ENCODE data around the gene WDFY4.
A peak's percentile ranks its signal among the peaks of the same experiment; 100 is the strongest.

WDFY4 gene

DNA sequence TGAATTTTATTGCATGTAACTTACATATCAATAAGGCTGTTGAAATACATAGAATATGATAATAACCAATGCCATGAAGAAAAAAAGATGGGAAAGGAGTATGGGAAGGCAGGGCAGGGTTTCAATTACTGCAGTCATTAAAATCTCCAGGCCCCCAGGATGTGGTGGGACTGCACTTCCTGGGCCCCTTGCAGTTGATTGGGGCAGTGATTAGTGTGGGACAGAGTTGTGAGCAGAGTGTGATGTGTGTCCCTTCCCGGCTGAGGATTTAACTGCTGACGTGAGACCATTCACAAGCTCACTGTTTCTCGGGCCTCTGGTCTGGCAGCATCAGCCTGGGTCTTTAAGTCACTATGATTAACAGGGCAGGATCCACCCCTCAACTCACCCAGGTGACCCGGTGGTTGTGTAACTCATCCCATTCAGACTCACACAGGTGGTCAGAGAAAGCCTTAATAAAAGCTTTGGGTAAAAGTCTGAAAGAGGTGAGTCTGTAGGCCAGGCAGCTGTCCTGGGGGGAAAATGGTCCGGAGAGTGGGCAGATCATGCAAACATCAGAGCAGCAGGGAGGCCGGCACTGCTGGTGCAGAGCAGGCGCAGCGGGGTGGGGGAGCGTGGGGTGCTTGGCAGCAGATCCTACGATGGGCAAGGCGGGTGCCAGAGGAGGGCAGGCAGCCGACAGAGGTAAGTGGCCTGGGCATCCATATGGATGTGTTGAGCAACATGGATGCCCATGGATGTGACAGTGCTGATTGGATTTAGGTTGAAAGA is 36.3 kb upstream of the WDFY4 start:
- intact Hi-C loops (cut with micrococcal nuclease): no loop called here
- Mint-ChIP-seq H3K36me3 (ENCODE audit: low read depth) (peaks cover 29% of the 10 kb centered on the region), H3K27ac (no peak overlapping the region), H3K9me3 (no peaks in the 10 kb centered on the region), H3K27me3 (peaks cover 30% of the 10 kb centered on the region), H3K4me3 (no peak overlapping the region), H3K4me1 (ENCODE audit: low read depth) (peaks cover 43% of the 10 kb centered on the region)

DNA sequence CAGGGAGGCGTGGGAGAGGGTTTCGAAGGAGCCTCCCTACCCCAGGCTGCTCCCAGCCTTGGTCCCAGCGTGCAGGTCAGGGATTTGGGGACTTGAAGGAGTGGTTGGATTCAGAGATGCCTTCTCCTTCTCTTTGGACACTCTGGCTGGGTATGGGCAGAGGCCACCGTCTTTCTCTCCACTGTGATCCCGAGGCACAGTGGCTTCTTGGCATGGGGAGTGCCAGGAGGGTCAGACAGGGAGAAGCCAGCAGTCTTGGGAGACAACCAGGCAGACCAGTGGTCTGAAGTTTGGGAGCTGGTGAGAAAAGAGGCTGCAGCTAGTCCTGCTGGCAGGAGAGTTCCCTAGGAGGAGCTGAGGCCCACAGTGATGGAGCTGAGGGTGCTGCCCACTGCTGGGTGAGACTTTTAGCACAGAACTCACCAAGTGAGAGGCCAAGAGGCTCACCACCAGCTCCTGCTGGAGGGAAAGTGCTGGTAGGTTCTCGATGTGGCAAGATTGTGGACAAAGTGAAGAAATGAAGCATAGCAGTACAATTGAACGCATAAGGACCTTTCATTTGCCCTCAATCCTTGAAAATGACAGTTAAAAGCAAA is 35.2 kb upstream of the WDFY4 start:
- H3K36me3 Mint-ChIP-seq (ENCODE audit: low read depth): peaks cover 29% of the 10 kb centered on the region

GRCh38 chr10:48651293-48651692 is 33.4 kb upstream of the WDFY4 start:
- intact Hi-C loops (cut with micrococcal nuclease): loop anchor here (10.0 kb wide), 1 partner anchor 206 kb away; no protein-coding TSS in a partner anchor
- H3K27ac Mint-ChIP-seq: peak overlapping the region; percentile 66

More for the DNA sequence above, 35.2 kb upstream of the WDFY4 start:
- intact Hi-C loops (cut with micrococcal nuclease): no loop called here
- Mint-ChIP-seq H3K27me3 (peaks cover 35% of the 10 kb centered on the region), H3K4me3 (no peak overlapping the region), H3K9me3 (no peaks in the 10 kb centered on the region), H3K4me1 (ENCODE audit: low read depth) (peaks cover 52% of the 10 kb centered on the region), H3K27ac (peak overlapping the region; percentile 59)

DNA sequence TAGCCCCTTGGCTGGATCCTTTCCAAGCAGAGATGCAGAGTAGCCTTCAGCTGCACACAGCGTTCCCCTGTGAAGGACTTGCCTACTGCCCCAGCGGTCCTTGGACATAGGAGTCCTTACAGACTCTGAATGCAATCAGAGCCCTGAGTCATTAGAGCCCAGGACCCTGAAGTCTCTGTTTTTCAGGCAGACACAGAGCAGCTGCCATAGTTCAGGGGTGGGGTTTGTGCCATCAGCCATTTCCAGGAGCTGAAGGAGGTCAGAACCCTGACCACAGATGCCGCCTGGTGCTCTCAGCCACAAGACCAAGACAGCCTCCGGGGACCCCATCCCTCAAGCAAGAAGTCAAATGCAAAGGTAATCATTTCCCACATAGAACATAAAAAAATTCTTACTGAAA is 32.8 kb upstream of the WDFY4 start:
- H3K27ac Mint-ChIP-seq: peak overlapping the region; percentile 66
- H3K36me3 Mint-ChIP-seq (ENCODE audit: low read depth): peaks cover 29% of the 10 kb centered on the region
- H3K4me3 Mint-ChIP-seq: peak overlapping the region; percentile 72
- H3K27me3 Mint-ChIP-seq: peaks cover 47% of the 10 kb centered on the region
- intact Hi-C loops (cut with micrococcal nuclease): loop anchor here (2.0 to 10.0 kb wide), 2 partner anchors 13 to 207 kb away; no protein-coding TSS in a partner anchor
- H3K4me1 Mint-ChIP-seq (ENCODE audit: low read depth): peaks cover 71% of the 10 kb centered on the region
- H3K9me3 Mint-ChIP-seq: no peaks in the 10 kb centered on the region

More at GRCh38 chr10:48651293-48651692, 33.4 kb upstream of the WDFY4 start:
- Mint-ChIP-seq H3K4me1 (ENCODE audit: low read depth) (peaks cover 66% of the 10 kb centered on the region), H3K9me3 (no peaks in the 10 kb centered on the region), H3K4me3 (peak overlapping the region; percentile 72), H3K27me3 (peaks cover 41% of the 10 kb centered on the region), H3K36me3 (ENCODE audit: low read depth) (peaks cover 29% of the 10 kb centered on the region)

- Mint-ChIP-seq H3K4me1 (ENCODE audit: low read depth) (peaks cover 71% of the 10 kb centered on the region), H3K27me3 (peaks cover 49% of the 10 kb centered on the region), H3K27ac (peak overlapping the region; percentile 66), H3K4me3 (peak overlapping the region; percentile 72), H3K36me3 (ENCODE audit: low read depth) (peaks cover 29% of the 10 kb centered on the region), H3K9me3 (no peaks in the 10 kb centered on the region)
- intact Hi-C loops (cut with micrococcal nuclease): loop anchor here (2.0 to 10.0 kb wide), 2 partner anchors 14 to 208 kb away; no protein-coding TSS in a partner anchor
Observed at GRCh38 chr10:48652344-48652743, 32.3 kb upstream of the WDFY4 start.

- Mint-ChIP-seq H3K4me3 (no peak overlapping the region), H3K36me3 (ENCODE audit: low read depth) (peaks cover 21% of the 10 kb centered on the region), H3K4me1 (ENCODE audit: low read depth) (peaks cover 71% of the 10 kb centered on the region), H3K27ac (no peak overlapping the region), H3K9me3 (no peaks in the 10 kb centered on the region), H3K27me3 (peaks cover 54% of the 10 kb centered on the region)
- intact Hi-C loops (cut with micrococcal nuclease): loop anchor here (2.0 to 10.0 kb wide), 2 partner anchors 15 to 209 kb away; no protein-coding TSS in a partner anchor
Observed at GRCh38 chr10:48653347-48653746, 31.3 kb upstream of the WDFY4 start.

DNA sequence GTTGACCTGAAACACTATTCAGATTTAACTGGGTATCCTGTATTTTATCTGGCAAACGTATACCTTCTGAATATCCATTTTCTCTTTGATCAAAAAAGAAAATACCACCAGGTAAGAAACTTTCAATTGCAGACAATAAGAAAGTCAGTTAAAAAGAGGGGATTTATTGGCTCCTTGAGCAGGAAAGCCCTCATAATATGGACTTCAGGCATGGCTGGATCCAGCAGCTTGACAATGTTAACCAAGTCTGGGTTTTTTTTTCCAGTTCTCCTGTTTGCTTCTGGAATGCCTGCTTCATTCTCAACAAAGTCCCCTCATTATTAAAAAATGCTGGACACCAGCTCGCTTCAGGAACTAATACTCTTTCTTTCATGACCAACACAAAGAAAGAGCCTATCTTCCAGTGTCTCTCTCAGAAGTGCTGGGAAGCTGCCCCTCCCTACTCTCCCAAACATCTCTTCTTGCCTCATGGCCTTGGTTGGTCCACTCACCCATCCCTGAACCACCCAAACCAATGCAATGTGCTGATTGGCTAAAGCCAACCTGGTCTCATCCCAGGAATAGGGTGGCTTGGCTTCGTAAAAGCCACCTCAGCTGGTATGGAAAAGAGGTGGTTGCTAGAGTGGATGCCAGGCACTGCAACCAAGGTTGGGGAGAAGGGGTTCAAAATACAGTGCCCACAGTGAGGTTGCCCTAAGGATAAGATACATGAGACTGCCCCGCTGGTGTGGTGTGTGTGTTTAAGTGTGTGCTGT is 30.6 kb upstream of the WDFY4 start:
- peaks cover 54% of the 10 kb centered on the region for H3K27me3 Mint-ChIP-seq
- no peaks in the 10 kb centered on the region for H3K9me3 Mint-ChIP-seq
- intact Hi-C loops (cut with micrococcal nuclease): loop anchor here (2.0 to 10.0 kb wide), 2 partner anchors 15 to 209 kb away; no protein-coding TSS in a partner anchor
- H3K36me3 Mint-ChIP-seq (ENCODE audit: low read depth): peaks cover 13% of the 10 kb centered on the region
- peak overlapping the region; percentile 1 for H3K4me3 Mint-ChIP-seq
- peak overlapping the region; percentile 70 for H3K27ac Mint-ChIP-seq
- peaks cover 69% of the 10 kb centered on the region for H3K4me1 Mint-ChIP-seq (ENCODE audit: low read depth)

- H3K4me1 Mint-ChIP-seq (ENCODE audit: low read depth): peaks cover 69% of the 10 kb centered on the region
- H3K27me3 Mint-ChIP-seq: peaks cover 49% of the 10 kb centered on the region
- peaks cover 7% of the 10 kb centered on the region for H3K36me3 Mint-ChIP-seq (ENCODE audit: low read depth)
- H3K27ac Mint-ChIP-seq: peak overlapping the region; percentile 70
- peak overlapping the region; percentile 72 for H3K4me3 Mint-ChIP-seq
- no peaks in the 10 kb centered on the region for H3K9me3 Mint-ChIP-seq
- intact Hi-C loops (cut with micrococcal nuclease): loop anchor here (1.0 to 10.0 kb wide), 7 partner anchors 21 to 507 kb away; no protein-coding TSS in a partner anchor
Observed at GRCh38 chr10:48655411-48656240, 29.0 kb upstream of the WDFY4 start.

GRCh38 chr10:48656241-48656913 is 28.3 kb upstream of the WDFY4 start:
- Mint-ChIP-seq H3K36me3 (ENCODE audit: low read depth) (peaks cover 4% of the 10 kb centered on the region), H3K4me3 (peak overlapping the region; percentile 72), H3K9me3 (no peaks in the 10 kb centered on the region), H3K27ac (peak overlapping the region; percentile 70), H3K4me1 (ENCODE audit: low read depth) (peaks cover 67% of the 10 kb centered on the region), H3K27me3 (peaks cover 44% of the 10 kb centered on the region)
- intact Hi-C loops (cut with micrococcal nuclease): loop anchor here (1.0 to 10.0 kb wide), 6 partner anchors 48 to 506 kb away; no protein-coding TSS in a partner anchor

DNA sequence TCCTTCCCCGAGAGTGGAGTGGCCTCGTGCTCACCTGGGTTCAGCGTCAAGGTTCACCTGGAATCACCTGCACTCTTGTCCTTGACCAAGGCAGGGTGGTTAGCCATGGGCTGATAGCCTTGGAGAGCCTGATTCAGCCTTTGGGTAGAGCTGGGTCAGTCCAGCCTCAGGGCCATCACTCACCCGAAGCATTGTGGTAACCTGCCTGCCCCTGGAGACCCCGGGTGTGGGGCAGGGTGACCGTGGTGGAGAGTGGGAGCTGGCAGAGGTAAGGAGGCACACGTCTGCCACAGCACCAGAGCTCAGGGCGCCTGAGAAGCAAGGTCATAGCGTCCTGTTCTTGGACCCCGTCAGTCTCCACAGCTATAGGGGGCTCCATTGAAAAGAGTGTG is 27.8 kb upstream of the WDFY4 start:
- intact Hi-C loops (cut with micrococcal nuclease): loop anchor here (1.0 to 10.0 kb wide), 6 partner anchors 49 to 505 kb away; no protein-coding TSS in a partner anchor
- H3K27ac Mint-ChIP-seq: no peak overlapping the region
- no peak overlapping the region for H3K4me3 Mint-ChIP-seq
- H3K36me3 Mint-ChIP-seq (ENCODE audit: low read depth): no peaks in the 10 kb centered on the region
- no peaks in the 10 kb centered on the region for H3K9me3 Mint-ChIP-seq
- H3K27me3 Mint-ChIP-seq: peaks cover 40% of the 10 kb centered on the region
- peaks cover 67% of the 10 kb centered on the region for H3K4me1 Mint-ChIP-seq (ENCODE audit: low read depth)

DNA sequence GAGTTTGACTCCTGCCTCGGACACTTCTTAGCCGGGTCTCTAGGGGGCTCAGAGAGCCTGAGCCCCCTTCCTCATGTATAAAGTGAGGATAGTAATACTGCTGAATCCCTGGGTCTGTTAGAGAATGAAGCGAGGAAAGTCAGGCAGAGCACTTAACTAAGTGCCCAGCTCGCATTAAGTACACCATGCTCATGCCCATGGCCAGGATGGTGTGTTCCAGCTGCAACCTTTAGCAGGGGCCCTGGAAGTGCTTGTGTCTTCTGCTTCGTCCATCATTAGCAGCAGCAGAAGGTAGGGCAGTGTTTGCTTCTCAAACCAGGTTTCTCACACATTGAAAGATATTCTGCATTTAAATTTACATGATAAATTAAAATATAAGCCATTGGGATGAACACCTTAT is 27.3 kb upstream of the WDFY4 start:
- H3K36me3 Mint-ChIP-seq (ENCODE audit: low read depth): no peaks in the 10 kb centered on the region
- peaks cover 68% of the 10 kb centered on the region for H3K4me1 Mint-ChIP-seq (ENCODE audit: low read depth)
- H3K9me3 Mint-ChIP-seq: no peaks in the 10 kb centered on the region
- no peak overlapping the region for H3K27ac Mint-ChIP-seq
- H3K27me3 Mint-ChIP-seq: peaks cover 40% of the 10 kb centered on the region
- H3K4me3 Mint-ChIP-seq: no peak overlapping the region
- intact Hi-C loops (cut with micrococcal nuclease): loop anchor here (5.0 to 10.0 kb wide), 4 partner anchors 213 to 505 kb away; no protein-coding TSS in a partner anchor

GRCh38 chr10:48658243-48658974 is 26.3 kb upstream of the WDFY4 start:
- no peaks in the 10 kb centered on the region for H3K36me3 Mint-ChIP-seq (ENCODE audit: low read depth)
- H3K27me3 Mint-ChIP-seq: peaks cover 38% of the 10 kb centered on the region
- peaks cover 63% of the 10 kb centered on the region for H3K4me1 Mint-ChIP-seq (ENCODE audit: low read depth)
- H3K27ac Mint-ChIP-seq: peak overlapping the region; percentile 20
- no peak overlapping the region for H3K4me3 Mint-ChIP-seq
- intact Hi-C loops (cut with micrococcal nuclease): loop anchor here (5.0 to 10.0 kb wide), 4 partner anchors 214 to 504 kb away; no protein-coding TSS in a partner anchor
- no peaks in the 10 kb centered on the region for H3K9me3 Mint-ChIP-seq
